HS-5 (cell line): Measurements from ENCODE around the gene RFNG.
A peak's percentile ranks its signal among the peaks of the same experiment; 100 is the strongest.
"Not testable (repeated sequence)": the region's sequence is repeated elsewhere in the genome, so short reads cannot be mapped to it uniquely, and the experiment has no call there.

Source experiments
- DNase-seq: peaks from one replicate; pipeline ENCODE4 v3.0.0-alpha.2; 2012; ENCODE audit warnings: low read depth

RFNG gene

GRCh38 chr17:82042649-82043048 is 9.0 kb downstream of the RFNG start:
- DNase-seq: no peak

DNA sequence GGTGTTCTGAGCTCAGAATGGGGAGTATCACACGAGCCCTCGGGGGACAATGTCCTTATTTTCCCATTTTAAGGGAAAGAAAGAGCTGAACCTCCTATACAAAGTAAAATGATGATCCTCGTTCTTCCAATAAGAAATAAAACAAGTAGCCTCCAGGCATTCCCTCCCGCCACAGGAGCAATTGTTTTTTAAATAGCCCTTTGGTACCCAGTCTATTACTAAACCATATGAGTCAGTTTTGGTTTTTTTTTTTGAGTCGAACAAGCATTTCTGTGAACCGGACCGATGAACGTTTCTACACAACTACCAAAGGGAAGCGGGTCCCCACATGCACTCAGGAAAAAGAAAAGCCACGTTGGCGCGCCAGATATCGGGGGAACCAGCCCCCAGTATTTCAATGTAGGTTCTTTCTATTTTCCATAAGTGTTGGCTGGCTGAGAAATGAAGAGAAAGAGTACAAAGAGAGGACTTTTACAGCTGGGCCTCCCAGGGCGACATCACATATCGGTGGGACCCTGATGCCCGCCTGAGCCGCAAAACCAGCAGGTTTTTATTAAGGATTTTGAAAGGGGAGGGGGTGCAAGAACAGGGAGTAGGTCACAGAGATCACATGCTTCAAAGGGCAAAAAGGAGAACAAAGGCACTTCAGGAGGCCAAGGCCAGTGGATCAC is 10.3 kb downstream of the RFNG start:
- no peak for DNase-seq

DNA sequence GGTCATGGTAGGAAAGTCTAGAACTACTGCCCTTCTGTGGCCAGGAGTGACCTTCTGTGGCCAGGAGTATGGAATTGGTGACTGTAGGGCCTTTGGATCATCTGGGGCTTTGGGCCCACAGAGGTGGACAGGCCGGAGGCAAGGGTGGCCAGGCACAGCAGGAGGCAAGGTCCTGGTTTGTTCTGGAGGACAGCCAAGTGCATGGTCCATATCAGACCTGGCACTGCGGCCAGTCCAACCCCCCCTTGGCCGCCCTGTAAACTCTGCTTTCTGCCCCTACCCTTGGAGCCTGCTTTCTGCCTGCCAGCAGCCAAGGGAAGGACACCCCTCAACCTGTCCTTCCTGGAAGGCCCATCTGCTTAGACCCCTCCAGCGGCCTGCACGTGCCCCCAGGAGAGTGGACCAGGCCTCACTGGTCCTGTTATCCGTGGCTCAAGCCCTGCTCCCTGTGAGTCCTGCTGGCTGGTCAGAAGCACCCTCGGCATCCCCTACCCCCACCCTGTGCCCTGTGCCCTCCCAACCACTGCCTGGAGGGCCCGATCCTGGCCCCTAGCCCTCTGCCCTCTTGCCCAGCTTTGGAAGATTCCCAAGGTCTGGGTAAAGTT is 11.8 kb downstream of the RFNG start:
- DNase-seq: no peak

GRCh38 chr17:82038796-82039409 is 12.7 kb downstream of the RFNG start:
- DNase-seq: not testable (repeated sequence)

GRCh38 chr17:82037889-82038195 is 13.8 kb downstream of the RFNG start:
- no peak for DNase-seq

DNA sequence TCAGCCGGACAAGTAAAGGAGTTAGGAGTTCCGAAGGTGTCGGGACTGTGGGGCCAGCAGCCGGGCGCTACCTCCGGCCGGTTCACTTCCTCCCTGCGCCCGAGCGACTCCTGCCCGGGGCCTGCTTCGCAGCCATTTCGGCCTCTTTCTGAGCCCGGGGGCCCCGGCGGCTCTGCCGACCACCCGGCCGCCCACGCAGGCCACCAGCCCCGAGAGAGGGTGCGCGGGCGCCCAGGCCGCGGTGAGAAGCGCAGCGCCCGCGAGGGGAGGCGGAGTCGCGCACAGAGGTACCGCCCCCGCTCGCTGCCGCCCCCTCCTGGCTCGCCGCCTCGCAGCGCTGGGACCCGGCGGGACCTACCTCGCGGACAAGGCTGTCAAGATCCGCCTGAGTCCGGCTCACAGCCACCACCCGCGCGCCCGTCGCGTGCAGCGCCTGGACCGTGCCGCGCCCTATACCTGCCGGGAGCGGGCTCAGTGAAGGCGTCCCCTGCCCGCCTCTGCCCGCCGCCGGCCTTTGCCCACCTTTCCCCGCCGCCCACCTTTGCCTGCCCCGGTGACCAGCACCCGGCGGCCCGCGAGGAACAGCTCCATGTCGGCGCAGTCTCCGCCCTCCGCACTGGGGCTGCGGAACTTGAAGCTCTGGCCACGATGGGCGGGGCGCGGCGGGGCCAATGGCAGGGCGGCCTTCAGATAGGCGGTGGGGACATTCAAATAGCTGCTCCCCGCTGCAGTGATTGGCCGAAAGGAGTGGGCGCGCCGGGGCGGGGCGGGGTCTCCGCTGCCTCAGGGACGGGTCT is 14.3 kb downstream of the RFNG start, which contains the start of gene DCXR:
Gene DCXR, minus strand, starts transcription at position 606 of the 797 bp plus-strand sequence. Its CDS starts 15 bp downstream, at position 591.
- DNase-seq: peak; percentile 74

GRCh38 chr17:82036634-82037091 is 14.9 kb downstream of the RFNG start:
- no peak for DNase-seq

DNA sequence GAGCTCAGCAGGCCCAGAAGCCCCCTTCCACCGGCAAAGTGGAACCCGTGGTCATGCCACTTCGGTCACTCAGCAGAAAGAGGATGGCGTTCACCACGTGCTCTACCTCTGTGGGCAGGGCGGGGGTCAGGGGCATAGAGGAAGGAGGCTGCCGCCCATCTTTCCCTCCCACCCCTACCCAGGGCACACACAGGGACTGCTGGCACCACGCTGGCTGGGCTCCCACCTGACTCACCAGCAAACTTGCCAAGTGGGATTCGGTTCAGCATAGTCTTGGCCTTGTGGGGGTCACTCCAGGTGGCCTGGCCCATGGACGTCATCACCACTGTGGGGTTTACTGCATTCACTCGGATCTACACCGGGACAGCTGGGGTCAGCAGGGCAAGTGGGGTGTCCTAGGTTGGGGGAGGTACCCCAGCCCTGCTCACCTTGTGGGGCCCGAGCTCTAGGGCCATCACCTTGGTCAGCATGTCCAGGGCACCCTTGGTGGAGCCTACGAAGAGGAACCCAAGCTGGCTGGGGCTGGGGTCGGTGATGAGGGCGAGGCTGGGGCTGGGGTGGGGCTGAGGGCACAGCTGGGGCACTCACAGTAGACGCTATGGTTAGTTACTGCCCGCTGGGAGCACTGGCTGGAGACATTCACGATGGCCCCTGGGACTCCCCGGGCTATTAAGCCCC is 15.5 kb downstream of the RFNG start:
- no peak for DNase-seq

DNA sequence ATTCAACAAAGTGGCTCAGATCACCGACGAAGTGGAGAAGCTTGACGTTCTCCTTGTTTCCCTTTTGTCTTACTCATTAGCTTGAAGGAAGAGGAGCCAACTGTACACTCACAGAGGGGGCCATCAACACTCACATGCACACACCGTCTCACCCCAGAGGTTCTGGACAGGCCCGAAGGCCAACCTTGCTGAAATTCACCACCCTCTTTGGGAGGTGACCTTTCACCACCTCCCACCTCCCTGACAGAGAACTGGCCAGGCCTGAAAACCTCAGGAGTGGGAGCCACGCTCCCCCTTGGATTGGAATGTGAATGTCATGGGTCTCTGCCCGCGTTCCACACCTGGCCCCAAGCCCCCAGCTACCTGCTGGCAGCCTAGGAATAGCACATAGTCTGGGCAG is 16.1 kb downstream of the RFNG start:
- no peak for DNase-seq

- DNase-seq: no peak
These were observed 17.1 kb downstream of the RFNG start for GRCh38 chr17:82034371-82035011.

DNA sequence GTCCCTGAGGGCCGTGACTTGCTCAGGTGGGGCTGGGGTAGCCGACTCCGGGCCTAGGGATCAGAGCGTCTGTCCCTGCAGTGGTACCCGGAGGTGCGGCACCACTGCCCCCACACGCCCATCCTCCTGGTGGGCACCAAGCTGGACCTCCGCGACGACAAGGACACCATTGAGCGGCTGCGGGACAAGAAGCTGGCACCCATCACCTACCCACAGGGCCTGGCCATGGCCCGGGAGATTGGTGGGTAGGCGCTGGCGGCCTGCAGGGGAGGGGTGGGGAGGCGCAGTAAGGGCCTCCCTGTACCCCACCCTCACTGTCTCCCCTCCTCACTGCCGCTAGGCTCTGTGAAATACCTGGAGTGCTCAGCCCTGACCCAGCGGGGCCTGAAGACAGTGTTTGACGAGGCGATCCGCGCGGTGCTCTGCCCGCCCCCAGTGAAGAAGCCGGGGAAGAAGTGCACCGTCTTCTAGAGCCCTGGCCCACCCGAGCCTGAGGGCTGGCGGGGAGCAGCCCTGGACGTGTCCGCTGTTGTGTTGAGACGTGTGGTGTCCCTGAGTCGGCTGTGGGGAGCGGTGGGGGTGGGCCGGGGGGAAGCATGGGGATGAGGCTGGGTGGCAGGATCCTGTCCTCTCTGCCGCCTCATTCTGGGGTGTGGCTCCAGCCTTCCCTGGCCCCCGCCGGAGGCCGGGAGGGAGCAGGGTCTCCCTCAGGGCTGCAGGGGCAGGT is 18.1 kb downstream of the RFNG start:
- no peak for DNase-seq

- no peak for DNase-seq
These were observed 19.6 kb downstream of the RFNG start for GRCh38 chr17:82031885-82032627.

- no peak for DNase-seq
These were observed 20.2 kb downstream of the RFNG start, which contains the start of gene RAC3 for GRCh38 chr17:82031303-82031884. Gene RAC3 (plus strand): TSS chr17:82031678. CDS start chr17:82031762, 84 bp downstream.

DNA sequence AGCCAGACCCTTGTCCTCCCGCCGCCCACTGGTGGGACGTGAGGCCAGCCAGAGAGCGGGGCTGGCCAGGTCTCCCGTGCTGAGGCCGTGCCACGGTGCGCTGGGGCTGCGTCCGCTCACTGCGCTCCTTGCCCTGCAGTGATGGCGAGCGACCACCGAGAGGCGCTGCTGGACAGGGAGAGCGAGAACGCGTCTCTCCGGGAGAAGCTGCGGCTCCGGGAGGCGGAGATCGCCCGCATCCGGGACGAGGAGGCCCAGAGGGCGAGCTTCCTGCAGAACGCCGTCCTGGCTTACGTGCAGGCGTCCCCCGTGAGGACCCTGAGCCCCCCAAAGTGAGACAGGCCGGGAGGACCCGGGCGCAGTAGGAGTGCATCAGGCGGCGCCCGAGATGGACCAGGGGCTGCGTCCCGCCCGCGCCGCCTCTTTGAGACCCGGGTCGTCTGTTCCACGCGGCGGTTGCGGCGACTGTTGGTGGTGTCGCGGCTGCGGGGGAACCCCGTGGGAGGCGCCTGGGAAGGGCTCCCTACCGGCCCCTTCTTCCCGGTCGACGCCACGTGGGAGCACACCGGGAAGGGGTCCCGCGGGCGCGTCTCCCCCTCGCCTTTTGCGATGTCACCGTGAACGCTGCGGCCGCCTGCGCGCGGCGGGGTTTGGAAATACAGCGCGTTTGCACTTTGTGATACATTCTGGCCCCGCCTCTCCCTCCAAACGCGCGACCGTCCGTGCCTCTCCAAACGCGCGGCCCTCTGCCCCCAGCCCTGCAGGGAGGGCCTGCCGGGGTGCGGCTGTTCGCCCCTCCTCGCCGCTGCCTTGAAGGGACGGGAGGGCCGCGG is 20.9 kb downstream of the RFNG start:
- DNase-seq: no peak

DNA sequence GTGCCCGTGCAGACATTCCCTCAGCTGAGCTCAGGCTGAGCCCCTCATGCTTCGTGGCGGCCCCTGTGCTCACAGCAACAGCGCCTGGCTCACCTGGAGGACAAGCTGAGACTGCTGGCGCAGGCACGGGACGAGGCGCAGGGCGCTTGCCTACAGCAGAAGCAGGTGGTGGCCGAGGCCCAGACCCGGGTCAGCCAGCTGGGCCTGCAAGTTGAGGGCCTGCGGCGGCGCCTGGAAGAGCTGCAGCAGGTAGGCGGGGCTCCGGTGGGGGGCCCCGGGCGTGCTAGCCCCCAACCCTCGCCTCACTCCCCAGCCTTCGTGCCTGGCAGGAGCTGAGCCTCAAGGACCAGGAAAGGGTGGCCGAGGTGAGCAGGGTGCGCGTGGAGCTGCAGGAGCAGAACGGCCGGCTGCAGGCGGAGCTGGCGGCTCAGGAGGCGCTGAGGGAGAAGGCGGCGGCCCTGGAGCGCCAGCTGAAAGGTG is 21.6 kb downstream of the RFNG start:
- DNase-seq: no peak

DNA sequence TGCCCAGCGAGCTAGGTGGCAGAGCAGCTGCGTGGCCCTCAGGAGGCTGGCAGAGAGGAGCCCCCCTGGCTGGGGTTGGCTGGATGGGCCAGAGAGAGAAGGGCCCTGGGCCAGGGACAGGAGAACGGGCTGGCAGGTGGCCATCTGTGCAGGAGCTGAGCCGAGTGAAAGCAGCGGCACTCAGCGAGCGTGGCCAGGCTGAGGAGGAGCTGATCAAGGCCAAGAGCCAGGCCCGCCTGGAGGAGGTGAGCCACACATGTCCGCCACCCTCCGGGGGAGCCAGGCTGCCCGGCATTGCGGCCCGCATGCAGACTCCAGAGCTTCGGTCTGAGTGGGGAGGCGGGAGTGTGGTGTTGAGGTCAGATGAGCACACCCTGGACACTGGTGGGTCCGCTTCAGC is 22.2 kb downstream of the RFNG start:
- DNase-seq: no peak

DNA sequence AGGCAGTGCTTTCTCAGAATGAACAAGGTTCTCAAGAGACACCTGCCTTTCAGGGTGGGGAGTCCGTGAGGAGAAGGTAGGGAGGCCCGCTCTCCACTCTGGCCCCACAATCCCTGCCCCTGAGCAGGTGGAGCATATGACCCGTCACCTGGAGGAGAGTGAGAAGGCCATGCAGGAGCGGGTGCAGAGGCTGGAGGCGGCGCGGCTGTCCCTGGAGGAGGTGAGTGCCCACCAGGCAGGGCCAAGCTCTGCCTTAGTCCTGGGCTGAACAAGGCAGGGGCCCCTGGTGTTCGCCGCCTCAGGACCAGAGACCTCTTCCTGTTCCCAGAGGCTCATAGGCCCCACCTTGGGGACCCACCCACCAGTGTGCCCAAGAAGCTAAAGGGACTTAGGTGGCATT is 22.6 kb downstream of the RFNG start:
- no peak for DNase-seq

- DNase-seq: no peak
These were observed 23.4 kb downstream of the RFNG start for GRCh38 chr17:82028246-82028645.
